GM19397 (cell line): Measurements from ENCODE around the gene ABCG8.
"Not testable (repeated sequence)": the region's sequence is repeated elsewhere in the genome, so short reads cannot be mapped to it uniquely, and the experiment has no call there.

Experiments
- ATAC-seq: cut with Tn5 transposase; IDR thresholded peaks from one replicate; pipeline ENCODE4 v1.9.1; 2021; ENCODE audit warnings: mild to moderate bottlenecking, moderate library complexity; ENCODE audit not compliant: unreplicated experiment

The ABCG8 gene

DNA sequence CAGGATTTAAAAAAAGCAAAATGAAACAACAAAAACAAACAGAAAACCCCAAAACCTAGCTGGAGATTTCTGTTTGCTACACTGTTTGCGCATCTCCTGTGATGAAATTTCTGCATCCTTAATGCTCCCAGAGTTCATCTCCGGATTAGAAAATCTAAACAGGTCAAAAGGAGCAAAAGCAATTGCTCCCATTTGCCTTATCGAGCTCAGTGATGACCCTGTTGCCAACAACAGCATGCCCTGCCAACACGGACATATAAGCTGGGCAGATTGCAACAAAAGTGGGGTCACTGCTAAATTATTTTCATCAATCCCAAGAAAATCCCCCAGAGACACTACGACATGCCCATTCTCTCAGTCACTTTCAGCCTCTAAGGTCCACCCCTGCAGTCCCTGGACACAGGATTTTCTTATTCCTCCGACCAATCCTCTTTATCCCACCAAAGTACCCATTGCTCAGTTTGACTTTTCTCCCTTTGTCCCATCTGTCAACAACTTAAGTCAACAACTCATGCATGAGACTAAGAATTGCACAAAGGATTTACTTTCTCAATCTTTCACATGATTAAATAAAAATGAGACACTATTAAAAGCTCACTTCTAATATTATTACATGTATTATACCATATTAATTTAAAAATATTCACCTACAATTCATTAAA, 67.8 kb downstream of the ABCG8 start:
- no peak for ATAC-seq

DNA sequence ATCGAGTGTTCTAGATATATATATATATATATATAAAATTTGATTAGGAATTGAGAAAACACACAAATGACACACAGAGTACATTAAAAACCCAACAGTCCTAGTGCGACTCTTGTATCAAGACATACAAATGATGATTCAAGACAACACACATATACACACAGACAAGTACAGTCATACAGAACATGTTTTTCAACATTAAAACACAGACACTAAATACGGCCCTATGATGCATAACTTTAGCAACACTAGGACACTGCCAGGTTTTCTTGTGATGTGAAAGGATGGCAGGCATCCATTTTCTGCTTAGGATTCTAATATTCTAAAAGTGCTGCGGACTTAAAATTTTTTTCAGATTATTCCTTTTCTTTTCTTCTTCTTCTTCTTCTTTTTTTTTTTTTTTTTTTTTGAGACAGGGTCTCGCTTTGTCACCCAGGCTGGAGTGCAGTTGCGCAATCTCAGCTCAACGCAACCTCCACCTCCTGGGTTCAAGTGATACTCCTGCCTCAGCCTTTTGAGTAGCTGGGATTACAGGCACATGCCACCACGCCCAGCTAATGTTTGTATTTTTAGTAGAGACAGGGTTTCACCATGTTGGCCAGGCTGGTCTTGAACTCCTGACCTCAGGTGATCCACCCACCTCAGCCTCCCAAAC, 72.5 kb downstream of the ABCG8 start:
- ATAC-seq: not testable (repeated sequence)

DNA sequence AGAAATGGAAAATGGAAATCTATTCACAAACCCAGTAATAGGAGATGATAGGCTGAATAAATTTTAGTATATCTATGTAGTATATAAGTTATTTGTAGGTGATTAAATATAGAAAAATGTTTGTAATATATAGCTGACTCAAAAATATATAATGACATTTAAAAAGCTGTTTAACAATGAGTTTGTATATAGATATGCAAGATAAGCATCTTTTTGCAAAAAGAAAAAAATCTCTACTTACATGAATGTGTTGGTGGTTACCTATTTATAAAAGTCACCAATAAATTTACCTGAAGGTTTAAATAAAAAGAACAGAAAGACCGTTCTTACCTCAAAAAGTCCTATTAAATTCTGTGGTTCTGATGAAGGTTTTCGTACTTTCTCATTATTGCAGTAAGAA, 85.7 kb downstream of the ABCG8 start:
- ATAC-seq: no peak

DNA sequence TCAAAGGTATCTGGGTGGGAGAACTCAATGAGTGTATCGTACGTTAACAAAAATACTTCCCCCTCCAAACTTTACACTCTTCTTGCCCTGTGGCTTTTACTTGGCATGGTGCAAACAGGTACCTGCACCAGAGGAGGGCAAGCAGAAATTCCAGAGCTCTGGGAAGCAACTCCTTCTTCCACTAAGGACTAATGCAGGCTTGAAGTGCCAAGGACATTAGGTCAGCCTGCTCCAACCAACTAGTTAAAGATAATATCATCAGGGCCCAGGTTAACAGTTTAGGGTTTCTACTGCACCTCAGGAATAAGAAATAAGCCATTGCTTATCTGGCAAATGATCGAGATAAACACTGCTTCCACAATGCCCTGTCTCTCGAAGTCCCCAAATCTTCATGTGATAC, 86.7 kb downstream of the ABCG8 start:
- no peak for ATAC-seq

DNA sequence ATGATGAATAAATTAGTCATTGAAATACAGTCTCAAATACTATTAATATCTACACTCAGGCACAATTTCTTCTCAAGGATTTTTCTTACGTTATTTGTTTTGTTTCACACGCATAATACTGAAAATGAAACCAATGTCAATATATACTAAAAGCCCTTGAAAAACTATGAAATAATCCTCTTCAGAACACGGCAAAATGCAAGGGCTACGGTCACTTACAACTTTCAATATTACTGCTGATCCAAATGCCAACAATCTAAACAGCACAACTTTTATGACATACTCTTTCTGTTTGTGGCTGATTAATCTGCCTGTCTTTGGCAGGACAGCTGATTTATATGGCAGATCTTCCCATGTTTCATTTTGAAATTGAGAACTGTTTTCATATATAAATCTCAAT, 88.7 kb downstream of the ABCG8 start:
- ATAC-seq: no peak

DNA sequence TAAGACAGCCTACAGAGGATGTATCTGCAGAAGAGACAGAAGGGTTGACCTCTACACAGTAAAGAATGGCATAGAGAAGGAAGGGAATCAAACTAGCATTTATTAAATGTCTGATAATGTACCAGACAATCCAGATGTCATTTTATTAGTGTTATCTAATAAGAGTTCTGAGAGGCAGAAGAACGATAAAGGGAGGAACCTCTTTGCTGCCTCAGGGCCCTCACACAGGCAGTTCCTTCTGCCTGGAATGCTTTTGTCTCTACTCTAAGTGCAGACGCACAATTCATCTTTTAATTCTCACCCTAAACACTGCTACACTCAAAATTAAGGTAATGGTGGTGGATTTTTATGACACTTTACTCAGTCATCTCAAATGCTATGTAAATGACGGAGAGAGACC, 92.5 kb downstream of the ABCG8 start:
- ATAC-seq: no peak
